Adipose tissue (tissue), 3 donors: ENCODE measurements around the gene ANKS1B. TPM values are rescaled to one million over a fixed set of nuclear protein-coding genes. Genes with fewer than 3 reads are reported as not detected.
"Not testable (repeated sequence)": the region's sequence is repeated elsewhere in the genome, so short reads cannot be mapped to it uniquely, and the experiment has no call there.

Source experiments
- H3K27ac ChIP-seq: one replicate; pipeline ENCODE4 v1.5.1; 2013; ENCODE audit warnings: low read depth, low read length
- WGBS, 3 donors: extraction: QIAGEN DNeasy Blood & Tissue Kit; methylation state at CpG; one replicate each; pipeline ENCODE4 v1.1.7; 2013; 5-methylcytosine and 5-hydroxymethylcytosine counted together
- polyA plus RNA-seq, 3 donors: library from polyadenylated mRNA; stranded (reverse); fragments of 200-250 nt; gene quantifications; one replicate each; pipeline ENCODE4 v1.2.3, GENCODE V29; 2013
- donor health status: healthy with polysubstance abuse.
- donor health status: Bipolar disorder and iron deficiency.
- donor health status: healthy.

Gene ANKS1B
- polyA plus RNA-seq, 3 donors = 0.58 to 4.0 (median 0.79) TPM

DNA sequence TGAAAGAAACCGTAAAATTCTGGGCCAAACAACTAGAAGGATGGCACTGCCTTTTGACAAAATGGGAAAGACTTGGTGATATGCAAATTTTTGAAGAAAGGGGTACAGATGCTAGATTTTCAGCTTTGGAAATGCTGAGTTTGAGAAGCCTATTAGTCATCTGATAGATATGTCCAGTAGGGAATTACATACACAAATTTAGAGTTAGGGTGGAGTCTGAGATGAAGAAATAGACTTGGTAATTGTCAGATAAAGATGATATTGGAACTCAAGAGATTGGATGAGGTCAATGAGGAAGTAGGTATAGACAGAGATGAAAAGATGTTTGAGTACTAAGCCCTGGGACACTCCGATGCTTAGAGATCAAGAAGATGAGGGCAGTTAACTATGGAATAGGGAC is 184.1 kb downstream of the ANKS1B start:
- no peak overlapping the region for H3K27ac ChIP-seq
- 85 to 92% (median 89%) methylated on average over 2 of the region's 2 CpGs for WGBS, 3 donors

DNA sequence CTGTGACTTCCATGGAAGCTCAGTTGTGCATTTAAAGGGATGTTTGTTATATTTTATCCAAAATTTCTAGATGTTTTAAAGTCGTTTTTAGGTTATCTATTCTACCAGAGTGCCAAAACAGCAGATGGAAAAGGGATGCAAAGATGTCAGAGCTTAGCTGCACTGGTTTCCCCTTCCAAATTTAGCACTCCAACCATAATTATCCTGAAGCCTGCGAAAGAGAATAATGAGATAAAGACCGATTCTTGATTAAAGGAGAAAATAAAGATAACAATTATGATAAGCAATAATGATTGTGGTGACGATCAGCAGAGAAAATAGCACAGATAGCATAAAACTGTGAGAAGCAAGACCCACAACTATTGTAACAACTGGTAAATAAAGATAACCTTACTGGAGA is 186.8 kb downstream of the ANKS1B start:
- 48 to 67% (median 66%) methylated on average over 4 of the region's 4 CpGs for WGBS, 3 donors

DNA sequence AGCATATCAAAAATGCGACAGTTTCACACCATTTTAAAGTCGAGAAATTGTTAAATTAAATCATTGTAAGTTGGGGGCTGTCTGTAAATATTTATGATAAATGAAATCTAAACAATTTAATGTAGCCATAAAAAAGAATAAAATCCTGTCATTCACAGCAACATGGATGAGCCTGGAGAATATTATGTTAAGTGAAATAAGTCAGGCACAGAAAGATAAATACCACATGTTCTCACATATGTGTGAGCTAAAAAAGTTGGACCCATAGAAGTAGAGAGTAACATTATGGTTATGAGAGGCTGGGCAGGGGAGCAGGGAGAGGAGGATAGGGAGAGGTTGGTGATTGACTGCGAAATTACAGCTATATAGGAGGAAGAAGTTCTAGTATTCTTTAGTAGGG is 201.3 kb downstream of the ANKS1B start:
- WGBS, 3 donors = 78 to 88% (median 86%) methylated on average over 3 of the region's 3 CpGs
- H3K27ac ChIP-seq = no peak overlapping the region

More for the DNA sequence above, 186.8 kb downstream of the ANKS1B start:
- H3K27ac ChIP-seq = not testable (repeated sequence)

DNA sequence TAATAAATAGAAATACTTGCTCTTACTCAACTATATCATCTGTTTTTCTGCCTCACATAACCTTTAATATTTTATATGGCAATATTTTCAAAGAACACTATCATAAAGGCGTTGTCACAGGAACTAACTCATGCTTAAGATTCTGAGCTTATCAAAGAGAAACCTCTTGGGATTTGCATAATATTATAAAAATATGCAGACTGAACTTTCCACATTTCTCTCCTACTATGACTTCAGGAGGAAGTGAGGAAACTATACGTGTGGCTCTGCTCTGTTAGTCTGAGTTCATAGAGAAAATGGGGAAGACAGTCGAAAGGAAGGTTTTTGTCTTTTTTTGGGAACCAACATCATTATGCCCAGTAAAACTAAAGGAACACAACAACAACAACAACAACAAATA is 212.5 kb downstream of the ANKS1B start:
- 23 to 69% (median 26%) methylated on average over 3 of the region's 3 CpGs for WGBS, 3 donors
- no peak overlapping the region for H3K27ac ChIP-seq

DNA sequence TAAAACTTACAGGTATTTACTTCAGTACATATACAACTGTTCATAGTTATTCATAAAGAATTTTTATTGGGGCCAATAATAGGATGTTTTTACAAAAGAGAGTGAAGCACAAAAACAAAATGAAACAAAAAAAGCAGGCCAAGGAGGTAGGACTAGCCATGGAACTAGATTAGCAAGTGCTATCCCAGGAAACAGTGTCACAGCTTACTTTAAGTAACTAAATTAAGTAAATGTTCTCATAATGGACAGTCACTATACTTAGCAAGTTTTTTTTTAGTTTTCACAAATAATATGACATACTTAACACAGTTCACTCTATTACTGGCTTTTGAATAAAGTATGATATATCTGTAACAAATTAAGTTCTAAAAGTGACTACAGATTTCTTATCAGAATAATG is 213.1 kb downstream of the ANKS1B start:
- no peak overlapping the region for H3K27ac ChIP-seq

DNA sequence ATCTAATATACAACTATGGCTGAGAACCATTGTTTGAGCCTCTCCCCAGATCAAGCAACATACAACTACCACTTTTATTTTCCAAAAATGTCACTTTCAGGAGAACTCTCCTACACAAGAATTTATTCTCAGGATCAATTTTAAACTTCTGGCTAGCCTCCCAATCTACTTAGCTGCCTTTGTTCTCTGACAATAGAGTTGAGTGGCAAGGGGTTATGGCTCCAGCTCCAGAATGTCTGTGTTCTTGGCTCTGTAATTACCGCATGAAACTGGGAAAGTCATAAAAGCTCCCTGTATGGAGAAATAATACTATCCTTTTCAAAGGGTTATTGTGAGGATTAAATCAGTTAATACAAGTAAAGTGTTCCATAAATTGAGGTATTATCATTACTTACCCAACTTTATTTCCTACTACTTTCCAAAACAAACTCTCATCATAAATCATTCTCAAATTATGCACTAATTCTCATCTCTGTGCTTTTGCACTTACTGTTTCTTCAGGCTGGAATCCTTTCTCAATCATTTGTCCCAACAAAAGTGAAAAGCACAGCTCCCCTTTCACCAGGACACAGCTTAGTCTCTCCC is 215.2 kb downstream of the ANKS1B start:
- WGBS, 3 donors = 69 to 79% (median 76%) methylated on average over 1 of the region's 1 CpG
- H3K27ac ChIP-seq = no peak overlapping the region

DNA sequence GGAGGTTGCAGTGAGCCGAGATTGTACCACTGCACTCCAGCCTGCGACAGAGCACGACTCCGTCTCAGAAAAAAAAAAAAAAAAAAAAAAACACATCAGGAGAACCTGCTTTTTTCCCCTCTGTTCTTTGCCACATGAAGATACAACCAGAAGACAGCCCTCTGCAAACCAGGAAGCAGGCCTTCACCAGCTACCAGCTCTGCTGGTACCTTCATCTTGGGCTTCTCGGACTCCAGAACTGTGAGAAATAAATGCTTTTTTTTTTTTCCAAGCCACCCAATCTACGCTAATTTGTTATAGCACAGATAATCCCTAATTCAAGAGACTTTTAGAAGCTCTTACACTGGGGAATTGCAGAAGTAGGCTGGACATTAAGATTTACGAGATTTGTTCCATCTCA is 216.0 kb downstream of the ANKS1B start:
- no peak overlapping the region for H3K27ac ChIP-seq
- 87 to 91% (median 87%) methylated on average over 7 of the region's 7 CpGs for WGBS, 3 donors

DNA sequence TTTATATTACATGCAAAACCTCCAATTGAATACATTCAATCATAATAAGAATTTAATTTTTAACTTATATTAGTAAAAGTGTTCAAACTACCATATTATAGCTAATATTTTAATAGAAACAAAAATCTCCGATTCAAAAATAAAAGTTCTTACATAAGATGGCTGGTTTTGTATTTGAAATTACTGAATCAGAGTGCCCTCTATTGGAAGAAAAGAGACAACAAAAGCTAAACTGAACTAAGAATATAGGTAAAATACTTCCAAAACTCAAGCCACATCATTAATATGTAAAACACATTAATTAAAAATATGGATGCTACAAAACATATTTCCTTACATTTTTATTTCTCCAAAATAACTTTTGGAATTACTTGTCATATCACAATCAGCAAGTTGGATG is 216.9 kb downstream of the ANKS1B start:
- WGBS, 3 donors = 8 to 13% (median 13%) methylated on average over 1 of the region's 1 CpG

DNA sequence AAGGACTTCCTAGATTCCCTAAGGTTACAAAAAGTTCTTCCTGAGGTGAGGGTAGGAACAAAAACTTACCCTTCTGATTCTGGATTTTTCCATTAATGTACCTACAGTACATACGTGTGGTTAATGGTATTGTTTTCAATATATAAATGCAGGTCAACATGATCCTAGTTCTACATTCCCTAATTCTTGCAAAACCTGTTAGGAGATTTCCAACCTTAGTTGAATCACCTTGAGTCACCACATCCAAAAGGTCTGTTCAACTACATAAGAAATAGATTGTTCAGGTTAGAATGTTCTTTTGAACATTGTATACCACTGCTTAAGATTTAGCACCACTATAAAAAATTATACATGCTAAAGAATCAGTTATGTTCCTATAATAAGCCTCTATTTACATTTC is 218.3 kb downstream of the ANKS1B start:
- WGBS, 3 donors = 79 to 100% (median 83%) methylated on average over 1 of the region's 1 CpG
- H3K27ac ChIP-seq = no peak overlapping the region

More for the DNA sequence above, 216.9 kb downstream of the ANKS1B start:
- no peak overlapping the region for H3K27ac ChIP-seq

DNA sequence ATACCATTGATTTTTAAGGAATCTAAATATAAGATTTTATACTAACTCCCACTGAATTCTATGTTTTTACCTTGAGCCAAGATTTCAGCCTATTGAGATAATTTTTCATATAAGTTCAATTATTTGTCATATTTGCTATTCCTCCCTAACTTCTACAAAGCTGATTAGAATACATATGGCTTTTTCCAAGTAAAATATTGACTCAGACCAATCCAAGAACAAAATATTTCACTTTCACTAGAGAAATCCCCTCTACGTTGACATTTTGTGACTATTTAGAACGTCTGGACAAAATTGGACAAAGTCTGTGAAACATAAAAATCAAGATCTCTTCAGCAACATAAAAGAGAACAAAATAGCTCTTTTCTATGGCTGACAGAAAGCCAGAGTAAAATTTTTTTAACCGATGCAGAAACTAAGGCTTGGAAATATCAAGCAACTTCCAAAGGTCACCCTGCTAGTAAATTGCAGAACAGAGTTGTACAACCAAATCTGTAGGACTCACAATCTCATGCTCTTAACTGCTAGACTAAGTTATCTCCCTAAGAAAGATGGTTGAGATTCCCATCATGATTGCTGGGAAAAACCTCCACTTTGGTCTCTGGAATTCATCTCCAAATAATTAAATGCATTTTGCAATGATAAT is 219.1 kb downstream of the ANKS1B start:
- no peak overlapping the region for H3K27ac ChIP-seq
- 34 to 74% (median 63%) methylated on average over 3 of the region's 3 CpGs for WGBS, 3 donors

DNA sequence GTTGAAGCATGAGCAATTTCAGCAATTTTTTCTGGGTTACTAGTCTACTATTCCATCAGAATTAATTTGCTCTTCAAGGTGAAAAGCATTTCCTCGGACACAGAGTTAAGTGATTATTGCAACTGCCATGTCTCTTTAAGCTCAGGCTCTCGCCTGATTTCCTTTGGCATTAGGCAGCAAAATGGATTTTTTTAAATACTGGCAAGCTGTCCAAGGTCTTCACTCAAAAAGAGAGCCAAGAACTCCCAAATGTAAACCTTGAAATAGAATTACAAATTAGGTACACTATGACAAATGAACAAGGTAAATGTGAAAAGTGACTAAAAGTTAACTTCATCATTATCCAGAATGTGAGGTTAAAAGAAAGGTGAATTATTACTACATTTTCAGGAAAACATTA is 225.3 kb downstream of the ANKS1B start:
- no peak overlapping the region for H3K27ac ChIP-seq
- 25 to 73% (median 64%) methylated on average over 2 of the region's 2 CpGs for WGBS, 3 donors

DNA sequence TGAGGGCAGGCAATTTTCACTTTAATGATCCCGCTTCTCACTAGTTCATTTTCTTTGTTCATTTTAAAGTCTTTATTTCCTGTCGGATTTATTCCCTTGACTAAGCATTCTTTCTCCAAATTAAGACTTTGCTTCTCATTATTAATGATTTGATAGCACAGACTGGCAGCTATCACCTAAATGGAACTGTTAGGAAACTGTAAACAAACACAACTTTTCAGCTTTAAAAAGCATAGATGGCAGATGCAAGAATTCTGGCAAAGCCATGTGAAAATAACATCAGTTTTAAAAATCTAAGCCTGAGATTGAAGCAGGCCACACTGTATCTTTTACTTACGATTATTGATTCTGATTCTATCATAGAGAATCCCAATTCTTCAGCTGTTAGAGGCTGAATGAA is 225.7 kb downstream of the ANKS1B start:
- WGBS, 3 donors = 63 to 86% (median 83%) methylated on average over 3 of the region's 3 CpGs
- H3K27ac ChIP-seq = no peak overlapping the region

DNA sequence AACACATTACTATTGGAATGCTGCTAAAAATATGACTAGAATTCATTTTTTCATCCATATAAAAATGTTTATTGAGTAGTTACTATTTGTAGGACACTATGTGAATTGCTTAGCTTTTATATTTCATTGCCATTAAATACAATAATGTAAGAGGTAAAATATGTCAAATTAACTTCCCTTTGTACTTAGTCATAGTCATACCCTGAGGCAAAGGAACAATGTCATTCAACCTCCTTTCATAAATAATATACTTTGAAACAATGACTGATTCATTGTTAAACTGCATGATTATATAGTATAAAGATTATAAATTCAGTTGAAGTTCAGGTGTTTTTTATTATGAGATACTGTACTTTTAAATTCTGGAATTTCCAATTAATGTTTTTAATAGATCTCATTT is 232.0 kb downstream of the ANKS1B start:
- H3K27ac ChIP-seq = no peak overlapping the region

DNA sequence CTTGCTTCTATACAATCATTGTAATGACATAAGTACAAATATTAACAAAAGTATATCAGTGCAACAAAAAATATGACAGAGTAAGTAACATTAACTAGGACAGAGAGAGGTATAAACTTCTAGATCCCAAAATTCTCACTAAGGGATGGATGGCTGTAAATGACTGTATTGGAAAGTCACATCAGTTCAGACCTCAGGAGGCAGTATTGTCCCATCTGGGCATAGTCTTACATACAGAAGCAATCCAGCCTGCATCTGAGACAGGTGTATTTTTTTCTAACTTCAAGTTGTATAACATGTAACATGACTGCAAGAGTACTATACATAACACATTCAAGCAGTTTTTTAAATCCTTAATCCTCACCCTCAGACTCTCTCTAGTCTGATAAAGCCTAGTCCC is 238.2 kb downstream of the ANKS1B start:
- H3K27ac ChIP-seq = no peak overlapping the region

DNA sequence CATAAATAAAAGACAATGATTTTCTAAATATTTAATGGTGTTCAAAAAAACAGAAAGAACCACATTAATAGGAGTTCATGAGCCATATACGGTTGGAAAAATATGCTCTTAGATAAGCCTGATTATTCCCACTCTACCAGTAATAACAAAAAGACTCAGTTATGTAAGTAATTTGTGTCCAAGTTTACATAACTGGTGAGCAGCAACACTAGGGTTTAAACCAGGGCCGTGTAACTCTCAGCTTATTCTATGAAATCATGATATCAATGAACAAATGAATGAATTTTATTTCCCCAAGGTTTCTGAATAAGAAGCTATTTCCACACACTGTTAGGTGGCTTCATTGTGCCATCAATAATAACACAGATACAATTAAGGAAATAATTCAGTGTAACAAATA is 238.8 kb downstream of the ANKS1B start:
- 53 to 72% (median 58%) methylated on average over 2 of the region's 2 CpGs for WGBS, 3 donors

DNA sequence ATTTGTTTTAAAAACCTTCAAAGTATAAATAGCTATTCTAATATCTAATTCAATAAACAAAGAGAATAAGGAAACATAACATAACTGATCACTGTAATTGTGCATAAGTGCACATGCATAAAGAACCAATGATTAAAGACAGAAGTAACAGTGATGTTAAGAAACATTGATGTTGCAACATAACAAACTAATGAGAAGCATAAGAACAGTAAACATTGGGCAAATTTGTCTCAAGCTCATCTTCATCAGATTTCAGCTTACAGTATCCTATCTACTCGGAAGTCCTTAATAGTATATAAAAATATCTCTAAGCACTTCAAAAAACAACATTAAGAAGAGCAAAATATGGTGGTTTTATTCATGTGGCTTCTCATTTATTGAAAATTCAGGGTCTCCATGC is 239.6 kb downstream of the ANKS1B start:
- no peak overlapping the region for H3K27ac ChIP-seq
- 72 to 84% (median 83%) methylated on average over 1 of the region's 1 CpG for WGBS, 3 donors

More for the DNA sequence above, 238.8 kb downstream of the ANKS1B start:
- H3K27ac ChIP-seq = no peak overlapping the region

DNA sequence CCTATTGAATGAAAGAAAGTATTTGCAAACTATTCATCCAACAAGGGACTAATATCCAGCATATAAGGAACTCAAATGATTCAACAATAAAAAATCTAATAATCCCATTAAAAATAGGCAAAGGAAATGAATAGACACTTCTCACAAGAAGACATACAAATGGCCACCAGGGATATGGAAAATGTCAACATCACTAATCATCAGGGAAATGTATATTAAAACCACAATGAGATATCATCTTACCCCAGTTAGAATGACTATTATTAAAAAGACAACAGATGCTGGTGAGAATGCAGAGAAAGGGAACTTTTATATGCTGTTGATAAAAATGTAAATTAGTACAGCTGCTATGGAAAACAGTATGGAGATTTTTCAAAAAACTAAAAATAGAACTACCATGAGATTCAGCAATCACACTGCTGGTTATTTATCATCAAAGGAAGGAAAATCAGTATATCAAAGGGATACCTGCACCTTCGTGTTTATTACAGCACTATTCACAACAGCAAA is 247.9 kb downstream of the ANKS1B start:
- 47 to 66% (median 61%) methylated on average over 1 of the region's 1 CpG for WGBS, 3 donors

DNA sequence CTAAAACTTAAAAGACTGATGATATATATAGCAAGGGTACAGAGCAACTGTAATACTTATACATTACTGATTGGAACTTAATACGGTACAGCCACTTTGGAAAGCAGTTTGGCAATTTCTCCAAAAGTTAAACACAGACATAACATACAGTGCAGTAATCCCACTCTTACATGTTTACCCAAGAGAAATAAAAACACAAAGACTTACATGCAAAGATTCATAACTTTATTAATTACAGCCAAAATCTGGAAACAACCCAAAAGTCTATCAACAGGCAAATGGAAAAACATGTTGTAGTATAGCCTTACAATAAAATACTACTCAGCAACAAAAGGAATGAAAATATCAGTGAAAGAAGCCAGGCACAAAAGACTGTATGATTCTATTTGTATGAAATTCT is 252.6 kb downstream of the ANKS1B start:
- H3K27ac ChIP-seq = no peak overlapping the region
- WGBS, 3 donors = 57 to 72% (median 62%) methylated on average over 1 of the region's 1 CpG

More for the DNA sequence above, 247.9 kb downstream of the ANKS1B start:
- no peak overlapping the region for H3K27ac ChIP-seq

DNA sequence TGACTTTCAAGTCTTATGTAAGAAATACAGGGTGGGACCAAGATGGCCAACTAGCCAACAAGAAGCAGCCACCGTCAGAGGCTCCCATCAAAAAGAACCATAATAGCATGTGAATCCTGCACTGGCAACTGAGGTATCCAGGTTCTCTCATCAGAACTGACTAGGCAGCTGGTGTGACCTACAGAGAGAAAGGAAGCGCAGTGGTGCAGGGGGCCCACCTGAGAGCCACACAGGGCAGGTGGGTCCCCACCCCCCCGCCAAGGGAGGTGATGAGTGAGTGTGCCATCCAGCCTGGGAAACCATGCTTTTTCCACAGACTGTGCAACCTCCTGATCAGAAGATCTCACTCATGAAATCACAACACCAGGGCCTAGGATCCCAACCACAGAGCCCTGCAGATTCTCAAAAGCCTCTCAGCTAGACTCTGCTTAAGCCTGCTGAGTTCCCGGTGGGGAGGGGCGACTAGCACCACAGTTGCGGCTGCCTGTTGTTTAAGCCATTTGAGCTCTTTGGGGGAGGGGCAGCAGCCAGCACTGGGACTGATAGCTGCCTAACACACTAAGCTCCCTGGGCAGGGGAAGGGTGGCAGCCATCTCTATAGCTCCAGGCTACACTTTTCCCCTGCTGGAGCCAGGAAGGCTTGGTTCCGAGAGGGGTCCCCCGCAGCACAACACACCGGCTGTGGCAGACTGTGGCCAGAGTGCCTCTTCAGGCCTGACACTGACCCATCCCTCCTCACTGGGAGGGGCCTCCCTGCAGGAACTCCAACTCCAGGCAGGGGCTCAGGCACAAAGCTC is 261.8 kb downstream of the ANKS1B start:
- H3K27ac ChIP-seq = no peak overlapping the region
- WGBS, 3 donors = 73 to 80% (median 77%) methylated on average over 9 of the region's 9 CpGs
